ENCODE results near the gene FBXL17. TPM values are rescaled to one million over a fixed set of nuclear protein-coding genes. Genes with fewer than 3 reads are reported as not detected.

Gene FBXL17
- total and polyA plus RNA-seq, 2 of the 4 experiments (the other 2 are of a cell fraction): 3.9 to 8.1 TPM

DNA sequence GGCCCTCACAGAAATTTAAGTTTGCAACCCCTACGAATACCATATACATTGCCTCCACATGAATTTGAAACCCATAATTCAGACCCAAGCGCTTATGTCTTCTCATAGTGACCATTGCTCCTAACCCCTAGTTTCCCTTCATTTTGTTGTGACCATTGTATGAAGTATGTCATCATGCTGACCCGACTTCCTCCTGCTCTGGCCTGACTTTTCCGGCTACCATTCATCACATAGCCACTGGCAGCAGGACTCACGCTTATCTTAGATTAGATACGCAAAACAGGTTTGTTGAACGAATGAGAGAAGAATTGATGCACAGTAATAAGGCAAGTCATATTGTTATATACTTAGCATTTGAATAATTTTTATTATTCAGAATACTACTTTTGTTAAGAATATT is 345.4 kb downstream of the FBXL17 start:
- H3K14ac ChIP-seq (replicated peaks; ENCODE audit: low read depth, low read length): no peak overlapping the region
- no peak overlapping the region for H2BK20ac ChIP-seq (ENCODE audit: low read depth, low read length)
- no peaks in the 10 kb centered on the region for H3K4me1 ChIP-seq (ENCODE audit: control insufficient read depth, insufficient read depth, low read length)
- H2AK5ac ChIP-seq (ENCODE audit: low read depth, low read length): no peak overlapping the region
- no peak overlapping the region for H2BK15ac ChIP-seq (ENCODE audit: low read depth, low read length)
- no peaks in the 10 kb centered on the region for H3K9me3 ChIP-seq (ENCODE audit: control insufficient read depth, insufficient read depth, low read length)
- intact Hi-C loops (cut with micrococcal nuclease): no loop called here
- no peak overlapping the region for H4K91ac ChIP-seq (ENCODE audit: insufficient read depth, low read depth, low read length)
- H3K79me1 ChIP-seq (ENCODE audit: low read depth in 1 of 2, low read length in 2 of 2): no peaks in the 10 kb centered on the region
- no peak overlapping the region for H3K23ac ChIP-seq (ENCODE audit: low read depth, low read length)
- no peak overlapping the region for H3K27ac ChIP-seq (ENCODE audit: insufficient read depth, low read length)
- dilution Hi-C loops (cut with HindIII; ENCODE audit: low sequenced_read_pairs, unreplicated experiment): no loop called here
- no peak overlapping the region for H2BK5ac ChIP-seq (ENCODE audit: low read depth, low read length, poor library complexity, severe bottlenecking)
- POLR2A ChIA-PET (ENCODE audit: unreplicated experiment): no interaction called here
- TF ChIP-seq BHLHE40 (IDR thresholded peaks at IDR 0.05; ENCODE audit: low read depth, low read length): no peak
- TF ChIP-seq, protein P1, sequence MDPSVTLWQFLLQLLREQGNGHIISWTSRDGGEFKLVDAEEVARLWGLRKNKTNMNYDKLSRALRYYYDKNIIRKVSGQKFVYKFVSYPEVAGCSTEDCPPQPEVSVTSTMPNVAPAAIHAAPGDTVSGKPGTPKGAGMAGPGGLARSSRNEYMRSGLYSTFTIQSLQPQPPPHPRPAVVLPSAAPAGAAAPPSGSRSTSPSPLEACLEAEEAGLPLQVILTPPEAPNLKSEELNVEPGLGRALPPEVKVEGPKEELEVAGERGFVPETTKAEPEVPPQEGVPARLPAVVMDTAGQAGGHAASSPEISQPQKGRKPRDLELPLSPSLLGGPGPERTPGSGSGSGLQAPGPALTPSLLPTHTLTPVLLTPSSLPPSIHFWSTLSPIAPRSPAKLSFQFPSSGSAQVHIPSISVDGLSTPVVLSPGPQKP (IDR thresholded peaks at IDR 0.05; ENCODE audit: borderline replicate concordance, low read depth, low read length): no peak
- TF ChIP-seq RCOR1 (IDR thresholded peaks at IDR 0.05; ENCODE audit: insufficient replicate concordance, low read length): no peak
- TF ChIP-seq RFX5 (IDR thresholded peaks at IDR 0.05; ENCODE audit: low read depth, low read length): no peak
- TF ChIP-seq, protein P2, sequence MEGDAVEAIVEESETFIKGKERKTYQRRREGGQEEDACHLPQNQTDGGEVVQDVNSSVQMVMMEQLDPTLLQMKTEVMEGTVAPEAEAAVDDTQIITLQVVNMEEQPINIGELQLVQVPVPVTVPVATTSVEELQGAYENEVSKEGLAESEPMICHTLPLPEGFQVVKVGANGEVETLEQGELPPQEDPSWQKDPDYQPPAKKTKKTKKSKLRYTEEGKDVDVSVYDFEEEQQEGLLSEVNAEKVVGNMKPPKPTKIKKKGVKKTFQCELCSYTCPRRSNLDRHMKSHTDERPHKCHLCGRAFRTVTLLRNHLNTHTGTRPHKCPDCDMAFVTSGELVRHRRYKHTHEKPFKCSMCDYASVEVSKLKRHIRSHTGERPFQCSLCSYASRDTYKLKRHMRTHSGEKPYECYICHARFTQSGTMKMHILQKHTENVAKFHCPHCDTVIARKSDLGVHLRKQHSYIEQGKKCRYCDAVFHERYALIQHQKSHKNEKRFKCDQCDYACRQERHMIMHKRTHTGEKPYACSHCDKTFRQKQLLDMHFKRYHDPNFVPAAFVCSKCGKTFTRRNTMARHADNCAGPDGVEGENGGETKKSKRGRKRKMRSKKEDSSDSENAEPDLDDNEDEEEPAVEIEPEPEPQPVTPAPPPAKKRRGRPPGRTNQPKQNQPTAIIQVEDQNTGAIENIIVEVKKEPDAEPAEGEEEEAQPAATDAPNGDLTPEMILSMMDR (conservative IDR thresholded peaks at IDR 0.05; ENCODE audit: low read depth, low read length): no peak
- TF ChIP-seq, protein P3, sequence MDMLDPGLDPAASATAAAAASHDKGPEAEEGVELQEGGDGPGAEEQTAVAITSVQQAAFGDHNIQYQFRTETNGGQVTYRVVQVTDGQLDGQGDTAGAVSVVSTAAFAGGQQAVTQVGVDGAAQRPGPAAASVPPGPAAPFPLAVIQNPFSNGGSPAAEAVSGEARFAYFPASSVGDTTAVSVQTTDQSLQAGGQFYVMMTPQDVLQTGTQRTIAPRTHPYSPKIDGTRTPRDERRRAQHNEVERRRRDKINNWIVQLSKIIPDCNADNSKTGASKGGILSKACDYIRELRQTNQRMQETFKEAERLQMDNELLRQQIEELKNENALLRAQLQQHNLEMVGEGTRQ (IDR thresholded peaks at IDR 0.05; ENCODE audit: low read depth, low read length): no peak
- no peak for TF ChIP-seq CHD1 (IDR thresholded peaks at IDR 0.05; ENCODE audit: low read depth, low read length)
- TF ChIP-seq MAFK (IDR thresholded peaks at IDR 0.05; ENCODE audit: low read depth, low read length): no peak
- TF ChIP-seq SMC3 (IDR thresholded peaks at IDR 0.05; ENCODE audit: low read depth, low read length): no peak
- no peak for TF ChIP-seq FOS (IDR thresholded peaks at IDR 0.05; ENCODE audit: low read depth, low read length)
- TF ChIP-seq MXI1 (IDR thresholded peaks at IDR 0.05; ENCODE audit: borderline replicate concordance, low read depth, low read length): no peak
- TF ChIP-seq POLR2A (IDR thresholded peaks at IDR 0.05; ENCODE audit: low read depth, low read length): no peak
- TF ChIP-seq NFE2L2 (IDR thresholded peaks at IDR 0.05; ENCODE audit: low read depth, low read length): no peak
- TF ChIP-seq RAD21 (IDR thresholded peaks at IDR 0.05; ENCODE audit: low read length): no peak
- no peak for TF ChIP-seq MAZ (IDR thresholded peaks at IDR 0.05; ENCODE audit: borderline replicate concordance, low read depth, low read length)
- TF ChIP-seq CEBPB (IDR thresholded peaks at IDR 0.05; ENCODE audit: low read depth, low read length): no peak
- no peak overlapping the region for H4K5ac ChIP-seq (ENCODE audit: low read depth, low read length)
- H2BK120ac ChIP-seq (ENCODE audit: low read depth, low read length): no peak overlapping the region
- no peak overlapping the region for H3K9ac ChIP-seq (ENCODE audit: low read depth, low read length)
- H3K4ac ChIP-seq (ENCODE audit: low read depth, low read length): no peak overlapping the region
- no peak overlapping the region for H2AFZ ChIP-seq (replicated peaks; ENCODE audit: low read length, poor library complexity)
- no peaks in the 10 kb centered on the region for H3K27me3 ChIP-seq (ENCODE audit: control insufficient read depth, insufficient read depth, low read length)
- no peak for DNase-seq
- H2AK9ac ChIP-seq (replicated peaks; ENCODE audit: low read depth, low read length, poor library complexity): no peak overlapping the region
- CTCF ChIA-PET: no interaction called here
- no peak overlapping the region for H3K56ac ChIP-seq (ENCODE audit: extremely low read depth, insufficient read depth, low read length)
- no peak overlapping the region for H3K4me3 ChIP-seq (ENCODE audit: insufficient read depth, low read depth, low read length)
- no peaks in the 10 kb centered on the region for H4K20me1 ChIP-seq (ENCODE audit: insufficient read depth, low read length)
- no TSS peak for BruUV-seq (replicated peaks)
- H3K36me3 ChIP-seq (ENCODE audit: control insufficient read depth, insufficient read depth, low read length): no peaks in the 10 kb centered on the region
- peaks cover 2% of the 10 kb centered on the region; the same call in 1 of the 2 replicates for H3K9me1 ChIP-seq (ENCODE audit: insufficient read depth, low read length)
- no CpG with 5 or more reads among the region's 7 CpGs for WGBS, 2 experiments (ENCODE audit: extremely low coverage in 2 of 2, insufficient read length in 1 of 2)
- in situ Hi-C loops (cut with MboI; ENCODE audit: low sequenced_read_pairs): no loop called here
- no peak for ATAC-seq (ENCODE audit: low read depth)
- no peak overlapping the region for H3K4me2 ChIP-seq (ENCODE audit: low read depth, low read length)
- H3K18ac ChIP-seq (ENCODE audit: low read depth, low read length): no peak overlapping the region
- H4K8ac ChIP-seq (ENCODE audit: low read depth in 2 of 2, low read length in 2 of 2): no peak overlapping the region

All from IMR-90 (cell line).